Naive thymus-derived CD8-positive, alpha-beta T cell (primary cell): ENCODE results near the gene TTLL11. TPM values are rescaled to one million over a fixed set of nuclear protein-coding genes. Genes with fewer than 3 reads are reported as not detected.

Experiments
- ATAC-seq, 2 donors: fragments of 150-1000 bp; cut with Tn5 transposase in 1 of 2; sonication (Bioruptor Pico), chemical (Tn5 transposase) in 1 of 2; 1 replicate in 1 of 2; 2 replicates in 1 of 2; pipeline ENCODE4 v1.10.0; 2021; ENCODE audit warnings: mild to moderate bottlenecking in 2 of 2, moderate library complexity in 2 of 2
- POLR2A ChIA-PET: fragments of 350-600 bp; sonication (Branson Sonifier 250); formaldehyde crosslinking; loops from one replicate; lab custom pipeline; 2021; ENCODE audit warnings: antibody characterized with exemption; lab: Charles Lee
- DNase-seq, 10 donors: peaks; one replicate each; pipeline versions ENCODE4 v3.0.0 to v3.0.0-alpha.2; 2020 to 2022
- H3K27ac Mint-ChIP-seq, 10 donors: one replicate each; pipeline ENCODE4 v1.8.0; 2020 to 2022; ENCODE audit warnings: mild to moderate bottlenecking in 10 of 10, mixed read lengths in 10 of 10, moderate library complexity in 4 of 10, inconsistent platforms in 1 of 10
- H3K27me3 Mint-ChIP-seq, 5 donors: one replicate each; pipeline ENCODE4 v1.8.0; 2021 to 2022; ENCODE audit warnings: mixed read lengths in 5 of 5
- H3K36me3 Mint-ChIP-seq, 3 donors: one replicate each; pipeline ENCODE4 v1.8.0; 2020 to 2022; ENCODE audit warnings: mixed read lengths in 3 of 3, mild to moderate bottlenecking in 2 of 3, inconsistent platforms in 1 of 3
- H3K4me1 Mint-ChIP-seq, 4 donors: one replicate each; pipeline ENCODE4 v1.8.0; 2021 to 2022; ENCODE audit warnings: mixed read lengths in 4 of 4
- H3K4me3 Mint-ChIP-seq, 10 donors: one replicate each; pipeline ENCODE4 v1.8.0; 2020 to 2022; ENCODE audit warnings: mild to moderate bottlenecking in 10 of 10, mixed read lengths in 10 of 10, moderate library complexity in 6 of 10, inconsistent platforms in 1 of 10
- H3K9me3 Mint-ChIP-seq, 9 donors: one replicate each; pipeline ENCODE4 v1.8.0; 2020 to 2022; ENCODE audit warnings: mixed read lengths in 9 of 9, mild to moderate bottlenecking in 3 of 9, inconsistent platforms in 1 of 9, moderate library complexity in 1 of 9
- polyA plus RNA-seq, 3 donors: library from polyadenylated mRNA; unstranded; fragments of 300-500 nt; fragmentation: Illumina TruSeq; gene quantifications; one replicate each; pipeline ENCODE4 v1.2.3, GENCODE V29; 2021
- total RNA-seq, 8 experiments: library from RNA in 2 of 8; stranded (reverse) in 2 of 8; gene quantifications; one replicate each; pipeline ENCODE4 v1.2.3 and lab custom pipeline; 2021 to 2026

TTLL11 gene
- total and polyA plus RNA-seq, 5 experiments from 2014 or later: 2.6 to 6.9 (median 3.8) TPM

- POLR2A ChIA-PET: no interaction called here
- peaks cover 0 to 2% (median 0%) of the 10 kb centered on the region in 3 donors for H3K36me3 Mint-ChIP-seq
- no peak overlapping the region for H3K4me3 Mint-ChIP-seq
- H3K9me3 Mint-ChIP-seq: no peaks in the 10 kb centered on the region
- H3K27ac Mint-ChIP-seq: no peak overlapping the region
- DNase-seq: no peak
- no peaks in the 10 kb centered on the region for H3K27me3 Mint-ChIP-seq
- ATAC-seq: no peak
- H3K4me1 Mint-ChIP-seq: peaks cover 0 to 2% (median under 1%) of the 10 kb centered on the region in 4 donors
These were observed 267.9 kb downstream of the TTLL11 start for GRCh38 chr9:121825031-121825691.

- no peak overlapping the region for H3K27ac Mint-ChIP-seq
- H3K4me1 Mint-ChIP-seq: peaks cover 0 to 2% (median under 1%) of the 10 kb centered on the region in 4 donors
- H3K9me3 Mint-ChIP-seq: no peaks in the 10 kb centered on the region
- no peaks in the 10 kb centered on the region for H3K27me3 Mint-ChIP-seq
- H3K36me3 Mint-ChIP-seq: peaks cover 0 to 2% (median 0%) of the 10 kb centered on the region in 3 donors
- POLR2A ChIA-PET: no interaction called here
- ATAC-seq: no peak
- H3K4me3 Mint-ChIP-seq: no peak overlapping the region
- no peak for DNase-seq
These were observed 268.5 kb downstream of the TTLL11 start for GRCh38 chr9:121824651-121825030.

GRCh38 chr9:121823451-121824169 is 269.5 kb downstream of the TTLL11 start:
- H3K4me3 Mint-ChIP-seq: no peak overlapping the region

GRCh38 chr9:121822093-121823085 is 270.7 kb downstream of the TTLL11 start:
- Mint-ChIP-seq H3K4me3 (no peak overlapping the region), H3K9me3 (no peaks in the 10 kb centered on the region), H3K4me1 (peaks cover 0 to 2% (median under 1%) of the 10 kb centered on the region in 4 donors), H3K27ac (no peak overlapping the region), H3K36me3 (peaks cover 0 to 2% (median 0%) of the 10 kb centered on the region in 3 donors), H3K27me3 (no peaks in the 10 kb centered on the region)
- no peak for ATAC-seq
- POLR2A ChIA-PET: no interaction called here
- no peak for DNase-seq

More at GRCh38 chr9:121823451-121824169, 269.5 kb downstream of the TTLL11 start:
- Mint-ChIP-seq H3K36me3 (peaks cover 0 to 2% (median 0%) of the 10 kb centered on the region in 3 donors), H3K4me1 (peaks cover 0 to 2% (median under 1%) of the 10 kb centered on the region in 4 donors), H3K27ac (peak overlapping the region in 1 of 10 donors; percentile 29), H3K27me3 (no peaks in the 10 kb centered on the region), H3K9me3 (no peaks in the 10 kb centered on the region)
- ATAC-seq: no peak
- DNase-seq: no peak
- POLR2A ChIA-PET: no interaction called here

GRCh38 chr9:121821326-121821725 is 271.8 kb downstream of the TTLL11 start:
- no peak for ATAC-seq
- Mint-ChIP-seq H3K4me1 (peaks cover 0 to 2% (median 0%) of the 10 kb centered on the region in 4 donors), H3K4me3 (no peak overlapping the region), H3K27ac (no peak overlapping the region), H3K36me3 (peaks cover 0 to 2% (median 0%) of the 10 kb centered on the region in 3 donors), H3K9me3 (no peaks in the 10 kb centered on the region), H3K27me3 (no peaks in the 10 kb centered on the region)
- POLR2A ChIA-PET: no interaction called here
- no peak for DNase-seq

- Mint-ChIP-seq H3K4me1 (peaks cover 0 to 2% (median 0%) of the 10 kb centered on the region in 4 donors), H3K27ac (no peak overlapping the region), H3K9me3 (no peaks in the 10 kb centered on the region), H3K27me3 (no peaks in the 10 kb centered on the region), H3K4me3 (no peak overlapping the region), H3K36me3 (peaks cover 0 to 2% (median 0%) of the 10 kb centered on the region in 3 donors)
- no peak for ATAC-seq
- no peak for DNase-seq
- POLR2A ChIA-PET: no interaction called here
These were observed 272.7 kb downstream of the TTLL11 start for GRCh38 chr9:121820286-121821005.

GRCh38 chr9:121819428-121820231 is 273.5 kb downstream of the TTLL11 start:
- Mint-ChIP-seq H3K27ac (no peak overlapping the region), H3K27me3 (no peaks in the 10 kb centered on the region), H3K9me3 (no peaks in the 10 kb centered on the region), H3K4me3 (no peak overlapping the region), H3K4me1 (peaks cover 0 to 2% (median 0%) of the 10 kb centered on the region in 4 donors), H3K36me3 (peaks cover 0 to 2% (median 0%) of the 10 kb centered on the region in 3 donors)
- ATAC-seq (no peak), DNase-seq (no peak)
- POLR2A ChIA-PET: no interaction called here

- peaks cover 0 to 2% (median 0%) of the 10 kb centered on the region in 4 donors for H3K4me1 Mint-ChIP-seq
- no peak overlapping the region for H3K4me3 Mint-ChIP-seq
- no peaks in the 10 kb centered on the region for H3K9me3 Mint-ChIP-seq
- DNase-seq (no peak), ATAC-seq (no peak)
- no peaks in the 10 kb centered on the region for H3K27me3 Mint-ChIP-seq
- peak overlapping the region in 2 of 10 donors; percentile 37 to 38 for H3K27ac Mint-ChIP-seq
- POLR2A ChIA-PET: no interaction called here
- peaks cover 0 to 2% (median 0%) of the 10 kb centered on the region in 3 donors for H3K36me3 Mint-ChIP-seq
These were observed 274.2 kb downstream of the TTLL11 start for GRCh38 chr9:121818841-121819427.

GRCh38 chr9:121818016-121818661 is 275.0 kb downstream of the TTLL11 start:
- H3K4me1 Mint-ChIP-seq: peaks cover 0 to 2% (median 0%) of the 10 kb centered on the region in 4 donors
- POLR2A ChIA-PET: no interaction called here
- DNase-seq (no peak), ATAC-seq (no peak)
- peak overlapping the region in 2 of 10 donors; percentile 37 to 60 for H3K27ac Mint-ChIP-seq
- H3K27me3 Mint-ChIP-seq: no peaks in the 10 kb centered on the region
- H3K36me3 Mint-ChIP-seq: peaks cover 0 to 2% (median 0%) of the 10 kb centered on the region in 3 donors
- H3K9me3 Mint-ChIP-seq: no peaks in the 10 kb centered on the region
- H3K4me3 Mint-ChIP-seq: no peak overlapping the region

- Mint-ChIP-seq H3K36me3 (peaks cover 0 to 2% (median 0%) of the 10 kb centered on the region in 3 donors), H3K9me3 (no peaks in the 10 kb centered on the region), H3K27me3 (no peaks in the 10 kb centered on the region), H3K4me3 (no peak overlapping the region), H3K4me1 (peaks cover 0 to 2% (median 0%) of the 10 kb centered on the region in 4 donors), H3K27ac (no peak overlapping the region)
- DNase-seq (no peak), ATAC-seq (no peak)
- POLR2A ChIA-PET: no interaction called here
These were observed 275.6 kb downstream of the TTLL11 start for GRCh38 chr9:121817476-121817875.
